K562 (cell line): ENCODE results near the gene DCST1. TPM values are rescaled to one million over a fixed set of nuclear protein-coding genes. Genes with fewer than 3 reads are reported as not detected.
A peak's percentile ranks its signal among the peaks of the same experiment; 100 is the strongest.

Experiments used
- CLOCK ChIP-seq: fragments of 250-450 bp; sonication (Bioruptor Pico); IDR thresholded peaks from 2 replicates; pipeline ENCODE4 v1.4.0; 2020; ENCODE audit warnings: mild to moderate bottlenecking, moderate library complexity, borderline replicate concordance
- CREB3L1 ChIP-seq: fragments of 450-650 bp; IDR thresholded peaks from 2 replicates; pipeline ENCODE4 v1.6.1; 2014; ENCODE audit warnings: low read depth, mild to moderate bottlenecking, moderate library complexity, borderline replicate concordance
- EP300 ChIP-seq: IDR thresholded peaks from 2 replicates; pipeline ENCODE4 v1.6.1; 2012; ENCODE audit warnings: low read length, improper control_type of control experiment
- FOSL1 ChIP-seq: fragments of 200-800 bp; sonication (Bioruptor generic); conservative IDR thresholded peaks from 2 replicates; pipeline ENCODE4 v1.6.1; 2016; ENCODE audit warnings: missing genetic modification characterization, missing compliant biosample characterization
- MAFK ChIP-seq: IDR thresholded peaks from 2 replicates; pipeline ENCODE4 v1.6.1; 2011; ENCODE audit warnings: low read length, improper control_type of control experiment
- NR2C1 ChIP-seq, 2 experiments: fragments of 450-650 bp; IDR thresholded peaks; 2 replicates each; pipeline ENCODE4 v1.6.1; 2017; ENCODE audit warnings: mild to moderate bottlenecking in 2 of 2, antibody characterized with exemption in 1 of 2, inconsistent platforms in 1 of 2, missing compliant biosample characterization in 1 of 2, missing genetic modification characterization in 1 of 2
- PHF21A ChIP-seq: fragments of 450-650 bp; IDR thresholded peaks from 2 replicates; pipeline ENCODE4 v1.6.1; 2017; ENCODE audit warnings: low read depth, borderline replicate concordance
- RB1 ChIP-seq: fragments of 450-650 bp; IDR thresholded peaks from 2 replicates; pipeline ENCODE4 v1.6.1; 2017; ENCODE audit warnings: low read depth, mild to moderate bottlenecking
- TBL1XR1 ChIP-seq, 2 experiments: IDR thresholded peaks; 2 replicates each; pipeline ENCODE4 v1.6.1; 2012; ENCODE audit warnings: improper control_type of control experiment in 2 of 2, low read length in 2 of 2, mild to moderate bottlenecking in 1 of 2
- ZBTB7A ChIP-seq: IDR thresholded peaks from 2 replicates; pipeline ENCODE4 v1.6.1; 2011; ENCODE audit warnings: low read depth, mild to moderate bottlenecking, low read length, moderate library complexity, borderline replicate concordance; ENCODE audit not compliant: control insufficient read depth
- ZNF316 ChIP-seq: fragments of 450-650 bp; IDR thresholded peaks from 2 replicates; pipeline ENCODE4 v1.6.1; 2016
- ZNF436 ChIP-seq: fragments of 250-450, 450-650 bp; sonication (Bioruptor Pico); formaldehyde crosslinking; IDR thresholded peaks from 2 replicates; pipeline ENCODE4 v1.7.0; 2020; ENCODE audit warnings: mild to moderate bottlenecking
- ZNF77 ChIP-seq: fragments of 250-450 bp; sonication (Bioruptor Pico); IDR thresholded peaks from 2 replicates; pipeline ENCODE4 v1.5.0; 2020
- polyA plus RNA-seq, 8 experiments: library from polyadenylated mRNA; depleted of rRNA in 4 of 8; stranded (reverse) in 5 of 8; unstranded in 3 of 8; fragments of >200 nt; fragmentation: Nextera tagmentation in 2 of 8; fragmentation: Illumina TruSeq in 1 of 8; extraction: Ambion mirVana in 2 of 8; extraction: Trizol in 1 of 8; gene quantifications; 2 replicates each; pipeline versions ENCODE4 v1.2.1 to v1.2.3, GENCODE V29; 2011 to 2014; ENCODE audit warnings: inconsistent platforms in 1 of 8, missing spikeins in 1 of 8
- total RNA-seq, 7 experiments: library from RNA; depleted of rRNA in 6 of 7; stranded (reverse); fragments of >200 nt in 6 of 7; fragmentation: Illumina TruSeq in 2 of 7; extraction: Trizol in 2 of 7; gene quantifications; 2 replicates each; pipeline versions ENCODE4 v1.2.1 to v1.2.3, GENCODE V29; 2011 to 2021; ENCODE audit warnings: low replicate concordance in 1 of 7
- TF ChIP-seq, protein P1 (sequence below), 2 experiments: fragments of 450-650 bp in 1 of 2; sonication (generic) in 1 of 2; formaldehyde crosslinking in 1 of 2; IDR thresholded peaks in 1 of 2; conservative IDR thresholded peaks in 1 of 2; 2 replicates each; pipeline versions ENCODE4 v1.6.1 to v1.8.1; 2016 to 2023; ENCODE audit warnings: mild to moderate bottlenecking in 2 of 2, moderate library complexity in 2 of 2, inconsistent platforms in 1 of 2, missing genetic modification reagents in 1 of 2
- TF ChIP-seq, protein P2 (sequence below): IDR thresholded peaks from 2 replicates; pipeline ENCODE4 v1.6.1; 2014; ENCODE audit warnings: antibody characterized with exemption
- TF ChIP-seq, protein P3 (sequence below), 3 experiments: IDR thresholded peaks in 2 of 3; conservative IDR thresholded peaks in 1 of 3; 2 replicates each; pipeline ENCODE4 v1.5.1; 2011 to 2012; ENCODE audit warnings: low read length in 3 of 3, mild to moderate bottlenecking in 3 of 3, control low read depth in 2 of 3, improper control_type of control experiment in 1 of 3, inconsistent platforms in 1 of 3, low read depth in 1 of 3, mixed read lengths in 1 of 3, moderate library complexity in 1 of 3; ENCODE audit not compliant: insufficient read depth in 2 of 3

Gene DCST1
- total and polyA plus RNA-seq, 9 of the 15 experiments (the other 6 are each of a cell fraction or from before 2014, with no cell fraction given) = not detected

DNA sequence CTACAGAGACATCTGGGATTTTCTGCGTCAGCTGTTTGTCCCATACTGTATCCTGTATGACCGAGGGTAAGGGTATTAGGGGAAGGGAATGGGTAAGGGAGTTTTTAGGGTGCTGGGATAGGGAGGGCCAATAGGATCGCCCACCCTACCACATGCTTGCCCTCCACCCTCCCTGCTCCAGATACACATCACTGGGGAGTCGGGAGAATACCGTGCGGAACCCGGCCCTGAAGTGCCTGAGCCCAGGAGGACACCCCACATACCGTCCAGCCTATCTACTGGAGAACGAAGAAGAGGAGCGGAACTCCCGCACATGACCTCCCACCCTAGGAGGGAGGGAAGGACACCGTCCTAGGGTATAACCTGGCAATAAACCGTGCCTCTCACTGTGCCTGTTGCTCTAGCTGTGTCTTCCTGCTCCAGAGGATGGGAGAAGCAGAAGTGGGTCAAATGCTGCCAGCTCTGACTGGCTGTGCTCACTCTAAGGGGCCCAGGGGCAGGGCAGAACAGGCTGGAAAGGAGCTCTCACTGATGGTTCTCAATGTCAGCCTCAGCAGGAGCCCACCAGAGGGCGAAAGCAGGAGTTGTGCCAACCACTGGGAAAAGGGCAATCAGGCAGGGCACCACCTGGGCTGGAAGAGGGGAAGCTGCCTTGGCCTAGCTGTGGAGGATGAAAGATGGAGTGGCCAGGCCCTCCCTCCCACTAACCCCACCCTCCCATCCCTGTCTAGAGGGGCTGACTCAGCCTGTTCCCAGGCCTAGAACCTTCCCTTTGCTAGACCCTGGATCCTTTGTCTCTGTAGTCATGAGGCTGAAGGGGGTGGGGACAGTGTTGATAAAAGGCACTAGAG, 40.7 kb upstream of the DCST1 start (continued):
- TF ChIP-seq MAFK = peak; percentile 2; the same call in 1 of the 2 replicates
- peak; percentile 64; the same call in 1 of the 2 replicates for TF ChIP-seq CLOCK (CRISPR knock-in tag)
- no peak for TF ChIP-seq ZNF77
- TF ChIP-seq, protein P1, sequence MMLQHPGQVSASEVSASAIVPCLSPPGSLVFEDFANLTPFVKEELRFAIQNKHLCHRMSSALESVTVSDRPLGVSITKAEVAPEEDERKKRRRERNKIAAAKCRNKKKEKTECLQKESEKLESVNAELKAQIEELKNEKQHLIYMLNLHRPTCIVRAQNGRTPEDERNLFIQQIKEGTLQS (IDR thresholded peaks at IDR 0.05) = 0 out of 2 replicates have a peak, but pooled peaks have one; percentile 29
- TF ChIP-seq, protein P1 (CRISPR knock-in tag; conservative IDR thresholded peaks at IDR 0.05) = no peak
- TF ChIP-seq, protein P2, sequence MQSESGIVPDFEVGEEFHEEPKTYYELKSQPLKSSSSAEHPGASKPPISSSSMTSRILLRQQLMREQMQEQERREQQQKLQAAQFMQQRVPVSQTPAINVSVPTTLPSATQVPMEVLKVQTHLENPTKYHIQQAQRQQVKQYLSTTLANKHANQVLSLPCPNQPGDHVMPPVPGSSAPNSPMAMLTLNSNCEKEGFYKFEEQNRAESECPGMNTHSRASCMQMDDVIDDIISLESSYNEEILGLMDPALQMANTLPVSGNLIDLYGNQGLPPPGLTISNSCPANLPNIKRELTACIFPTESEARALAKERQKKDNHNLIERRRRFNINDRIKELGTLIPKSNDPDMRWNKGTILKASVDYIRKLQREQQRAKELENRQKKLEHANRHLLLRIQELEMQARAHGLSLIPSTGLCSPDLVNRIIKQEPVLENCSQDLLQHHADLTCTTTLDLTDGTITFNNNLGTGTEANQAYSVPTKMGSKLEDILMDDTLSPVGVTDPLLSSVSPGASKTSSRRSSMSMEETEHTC = peak; percentile 47; the same call in 1 of the 2 replicates
- 0 out of 2 replicates have a peak, but pooled peaks have one; percentile 19 for TF ChIP-seq ZBTB7A
- peak; percentile 66; the same call in 1 of the 2 replicates for TF ChIP-seq CREB3L1
- no peak for TF ChIP-seq RB1
- TF ChIP-seq ZNF316 = peak; percentile 62
- TF ChIP-seq TBL1XR1 (IDR thresholded peaks at IDR 0.05; ENCODE audit: low read length in 2 of 2) = 0 out of 4 replicates have a peak, but pooled peaks of 1 of the 2 experiments have one; percentile 28
- TF ChIP-seq PHF21A = no peak
- peak; percentile 66 for TF ChIP-seq FOSL1 (tag)
- no peak for TF ChIP-seq NR2C1 (IDR thresholded peaks at IDR 0.05)
- no peak for TF ChIP-seq NR2C1 (tag; IDR thresholded peaks at IDR 0.05)
- TF ChIP-seq, protein P3, sequence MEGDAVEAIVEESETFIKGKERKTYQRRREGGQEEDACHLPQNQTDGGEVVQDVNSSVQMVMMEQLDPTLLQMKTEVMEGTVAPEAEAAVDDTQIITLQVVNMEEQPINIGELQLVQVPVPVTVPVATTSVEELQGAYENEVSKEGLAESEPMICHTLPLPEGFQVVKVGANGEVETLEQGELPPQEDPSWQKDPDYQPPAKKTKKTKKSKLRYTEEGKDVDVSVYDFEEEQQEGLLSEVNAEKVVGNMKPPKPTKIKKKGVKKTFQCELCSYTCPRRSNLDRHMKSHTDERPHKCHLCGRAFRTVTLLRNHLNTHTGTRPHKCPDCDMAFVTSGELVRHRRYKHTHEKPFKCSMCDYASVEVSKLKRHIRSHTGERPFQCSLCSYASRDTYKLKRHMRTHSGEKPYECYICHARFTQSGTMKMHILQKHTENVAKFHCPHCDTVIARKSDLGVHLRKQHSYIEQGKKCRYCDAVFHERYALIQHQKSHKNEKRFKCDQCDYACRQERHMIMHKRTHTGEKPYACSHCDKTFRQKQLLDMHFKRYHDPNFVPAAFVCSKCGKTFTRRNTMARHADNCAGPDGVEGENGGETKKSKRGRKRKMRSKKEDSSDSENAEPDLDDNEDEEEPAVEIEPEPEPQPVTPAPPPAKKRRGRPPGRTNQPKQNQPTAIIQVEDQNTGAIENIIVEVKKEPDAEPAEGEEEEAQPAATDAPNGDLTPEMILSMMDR (IDR thresholded peaks at IDR 0.05 in 2 of 3, conservative IDR thresholded peaks at IDR 0.05 in 1 of 3; ENCODE audit: insufficient read depth in 2 of 3, low read depth in 1 of 3, low read length in 3 of 3) = peak in 2 of 3 experiments; percentile 7 to 13; a peak in 1 of 6 replicates
- peak; percentile 18; the same call in 1 of the 2 replicates for TF ChIP-seq EP300
- TF ChIP-seq ZNF436 (CRISPR knock-in tag) = no peak
